Cortex of kidney (tissue), 1 donor: ENCODE data around the gene EVPLL.
"Not testable (repeated sequence)": the region's sequence is repeated elsewhere in the genome, so short reads cannot be mapped to it uniquely, and the experiment has no call there.

Experiments used
- DNase-seq: peaks from one replicate; lab custom pipeline; 2025; lab: John Stamatoyannopoulos, UW

Gene EVPLL

GRCh38 chr17:18379246-18380146, 1.9 kb downstream of the EVPLL start:
- DNase-seq = no peak

DNA sequence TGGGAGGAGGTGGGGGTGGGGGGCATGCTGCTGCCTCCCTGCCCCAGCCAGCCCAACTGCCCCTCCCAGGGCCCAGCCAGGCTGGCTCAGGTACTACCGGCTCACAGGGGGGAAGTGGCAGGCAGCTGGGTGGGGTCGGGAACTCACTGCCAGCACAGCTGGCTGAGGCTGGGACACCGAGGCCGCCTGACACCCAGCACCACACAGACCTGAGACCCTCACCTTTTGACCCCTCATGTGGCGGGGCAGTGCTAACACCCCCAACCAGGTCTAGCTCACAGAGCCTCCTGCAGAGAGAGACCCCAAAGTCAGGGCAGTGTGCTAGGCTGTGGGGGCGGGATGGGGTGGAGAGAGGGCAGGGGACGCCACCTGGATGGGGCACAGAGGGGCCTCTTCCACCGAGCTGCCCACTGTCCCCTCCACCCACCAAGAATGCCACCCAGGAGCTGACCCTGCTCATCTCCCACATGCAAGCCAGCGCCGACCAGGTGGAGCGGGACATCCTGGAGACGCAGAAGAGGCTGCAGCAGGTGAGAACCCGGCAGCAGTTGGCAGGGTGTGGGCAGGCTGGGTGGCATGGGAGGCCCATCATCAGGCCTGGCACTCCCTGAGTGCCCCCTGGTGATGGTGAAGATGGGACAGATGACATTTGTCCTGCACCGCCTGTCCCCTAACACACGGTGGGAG, 3.0 kb downstream of the EVPLL start:
- DNase-seq = no peak

DNA sequence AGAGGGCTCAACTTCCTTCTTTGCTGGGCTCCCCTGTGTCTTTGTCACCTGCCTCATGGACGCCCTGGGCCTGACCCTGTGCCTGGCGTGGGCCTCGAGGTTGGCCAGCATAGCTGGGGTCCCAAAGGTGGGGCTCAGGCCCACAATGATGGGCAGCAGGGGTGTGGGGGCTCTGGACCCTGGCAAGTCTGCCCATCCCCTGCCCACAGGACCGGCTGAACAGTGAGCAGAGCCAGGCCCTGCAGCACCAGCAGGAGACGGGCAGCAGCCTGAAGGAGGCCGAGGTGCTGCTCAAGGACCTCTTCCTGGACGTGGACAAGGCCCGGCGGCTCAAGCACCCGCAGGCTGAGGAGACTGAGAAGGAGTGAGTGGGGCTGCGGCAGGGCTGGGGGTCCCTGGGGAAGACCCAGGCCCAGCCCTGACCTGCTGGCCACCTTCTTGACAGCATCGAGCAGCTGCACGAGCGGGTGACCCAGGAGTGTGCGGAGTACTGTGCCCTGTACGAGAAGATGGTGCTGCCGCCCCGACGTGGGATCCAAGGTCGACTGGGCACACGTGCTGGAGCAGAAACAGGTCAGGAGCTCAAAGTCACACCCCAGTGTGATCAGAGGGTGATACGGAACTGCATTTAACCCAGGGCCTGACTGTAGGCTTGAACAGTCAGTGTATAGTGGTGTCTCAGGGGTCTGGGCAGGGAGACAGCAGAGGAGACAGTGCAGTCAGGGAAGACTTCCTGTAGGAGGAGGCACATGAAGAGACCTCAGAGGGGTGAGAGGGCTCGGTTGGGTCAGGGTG, 3.8 kb downstream of the EVPLL start:
- DNase-seq = no peak

- DNase-seq = no peak
Measured at GRCh38 chr17:18381953-18382245, 4.3 kb downstream of the EVPLL start.

DNA sequence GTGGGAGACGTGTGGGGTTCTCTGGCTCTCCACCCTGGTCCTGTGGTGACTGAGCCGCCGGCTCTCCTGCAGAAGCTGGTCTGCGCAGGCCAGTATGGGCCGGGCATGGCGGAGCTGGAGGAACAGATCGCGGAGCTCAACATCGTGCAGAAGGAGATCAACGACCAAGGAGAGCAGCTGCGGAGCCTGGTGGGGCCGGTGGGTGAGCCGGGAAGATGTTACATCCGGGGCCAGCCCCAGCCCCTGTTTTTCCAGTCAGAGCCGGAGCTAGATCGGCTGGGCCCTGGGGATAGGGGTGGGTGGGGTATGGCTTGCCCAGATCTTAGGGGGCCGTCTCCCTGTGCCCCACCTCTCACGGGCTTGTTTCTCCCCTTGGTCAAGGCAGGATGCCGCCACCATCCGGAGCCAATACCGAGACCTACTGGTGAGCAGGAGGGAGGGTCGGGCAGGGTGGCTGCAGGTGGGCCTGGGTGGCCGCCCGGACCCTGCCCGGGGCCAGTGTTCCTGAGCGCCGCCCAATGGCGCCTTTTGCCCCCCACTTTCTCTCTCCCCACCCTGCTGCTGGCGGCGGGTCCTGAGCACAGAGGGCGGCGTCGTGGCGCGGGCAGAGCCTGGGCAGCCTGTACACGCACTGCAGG, 5.0 kb downstream of the EVPLL start:
- DNase-seq = no peak

DNA sequence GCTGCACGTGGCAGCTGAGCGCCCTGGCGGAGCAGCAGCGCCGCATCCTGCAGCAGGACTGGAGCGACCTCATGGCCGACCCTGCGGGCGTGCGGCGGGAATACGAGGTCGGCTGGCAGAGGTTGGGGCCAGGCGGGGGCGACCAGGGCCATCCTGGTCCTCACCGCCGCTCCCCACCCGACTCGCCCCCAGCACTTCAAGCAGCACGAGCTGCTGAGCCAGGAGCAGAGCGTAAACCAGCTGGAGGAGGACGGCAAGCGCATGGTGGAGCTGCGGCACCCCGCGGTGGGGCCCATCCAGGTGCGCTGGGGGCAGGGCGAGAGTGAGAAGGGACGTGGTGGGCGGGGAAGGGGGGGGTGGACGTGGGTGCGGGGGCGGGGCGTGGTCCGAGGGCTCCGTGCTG, 5.5 kb downstream of the EVPLL start:
- DNase-seq = not testable (repeated sequence)

DNA sequence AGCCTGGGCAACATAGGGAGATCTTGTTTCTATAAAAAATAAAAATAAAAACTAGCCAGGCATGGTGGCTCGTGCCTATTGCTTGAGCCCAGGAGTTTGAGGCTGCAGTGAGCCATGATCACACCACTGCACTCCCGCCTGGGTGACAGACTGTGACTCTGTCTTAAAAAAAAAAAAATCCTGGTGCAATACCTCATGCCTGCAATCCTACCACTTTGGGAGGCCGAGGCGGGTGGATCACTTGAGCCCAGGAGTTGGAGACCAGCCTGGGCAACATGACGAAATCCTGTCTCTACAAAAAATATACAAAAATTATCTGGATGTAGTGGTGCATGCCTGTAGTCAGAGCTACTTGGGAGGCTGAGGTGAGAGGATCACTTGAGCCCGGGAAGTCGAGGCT, 6.7 kb downstream of the EVPLL start:
- not testable (repeated sequence) for DNase-seq

- not testable (repeated sequence) for DNase-seq
Measured at GRCh38 chr17:18387583-18387982, 10.0 kb downstream of the EVPLL start.

DNA sequence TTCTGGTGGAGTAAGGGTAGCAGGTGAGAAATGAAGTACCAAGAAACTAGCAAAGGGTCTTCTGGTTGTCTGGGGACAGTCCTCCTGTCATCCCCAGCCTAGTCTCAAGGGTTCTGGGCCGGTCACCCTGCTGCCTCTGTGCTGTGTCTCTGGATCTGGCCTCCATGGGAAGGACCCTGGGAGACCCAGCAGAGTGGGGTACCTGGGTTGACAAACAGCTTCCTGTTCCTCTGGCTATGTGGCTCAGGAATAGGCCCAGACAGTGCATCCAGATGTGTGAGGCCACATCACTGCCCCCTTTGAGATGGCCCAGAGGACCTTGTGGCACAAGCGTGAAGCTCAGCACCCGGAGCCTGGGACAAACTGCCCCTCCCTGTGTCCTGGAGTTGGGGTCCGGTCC, 10.7 kb downstream of the EVPLL start:
- not testable (repeated sequence) for DNase-seq

DNA sequence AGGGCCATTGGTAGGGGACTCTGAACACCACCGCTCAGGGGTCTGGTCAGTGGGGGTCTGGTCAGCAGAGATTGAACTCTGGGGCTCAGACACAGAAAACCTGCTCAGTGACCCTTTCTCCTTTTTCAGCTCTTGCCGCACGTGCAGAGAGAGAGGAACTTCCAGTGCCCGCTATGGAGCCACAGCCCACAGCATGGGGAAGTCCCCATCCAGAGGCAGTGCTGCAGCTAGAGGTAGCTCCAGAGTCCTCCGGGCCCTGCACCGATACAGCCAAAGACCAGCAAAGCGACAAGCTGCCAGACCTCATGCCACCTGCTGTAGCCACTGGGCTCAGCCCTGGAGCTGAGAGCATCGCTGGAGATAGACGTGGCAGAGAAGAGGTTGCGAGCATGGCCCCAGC, 11.2 kb downstream of the EVPLL start:
- DNase-seq = not testable (repeated sequence)

DNA sequence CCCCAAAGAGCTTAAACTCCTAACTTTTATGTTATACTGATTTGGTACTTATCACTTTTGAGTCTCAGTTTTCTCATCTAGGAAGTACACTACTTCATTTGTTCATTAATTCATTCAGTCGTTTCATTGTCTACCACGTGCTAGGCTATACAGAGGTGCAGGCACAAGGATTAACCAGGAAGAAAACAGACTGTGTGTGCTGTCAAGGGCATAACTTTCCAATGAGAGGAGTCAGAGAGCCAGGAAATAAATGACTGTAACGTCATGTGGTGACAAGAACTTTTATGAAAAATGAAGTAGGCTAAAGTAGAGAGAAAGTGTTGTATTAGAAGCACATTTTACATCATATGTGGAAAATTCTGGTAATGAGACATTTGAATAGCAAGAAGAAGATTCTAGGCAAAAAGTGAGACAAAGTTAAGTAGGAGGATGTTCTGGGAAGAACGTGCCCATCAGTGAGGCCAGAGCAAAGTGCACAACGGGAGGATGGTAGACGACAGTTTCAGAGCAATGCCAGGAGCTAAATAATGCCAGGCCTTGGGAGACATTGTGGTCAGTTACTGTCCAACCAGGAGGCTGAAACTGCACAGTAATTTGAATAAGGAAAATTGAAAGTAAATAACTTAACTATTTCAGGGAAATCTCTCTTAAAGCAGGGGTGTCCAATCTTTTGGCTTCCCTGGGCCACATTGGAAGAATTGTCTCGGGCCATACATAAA, 24.5 kb downstream of the EVPLL start:
- DNase-seq = not testable (repeated sequence)

DNA sequence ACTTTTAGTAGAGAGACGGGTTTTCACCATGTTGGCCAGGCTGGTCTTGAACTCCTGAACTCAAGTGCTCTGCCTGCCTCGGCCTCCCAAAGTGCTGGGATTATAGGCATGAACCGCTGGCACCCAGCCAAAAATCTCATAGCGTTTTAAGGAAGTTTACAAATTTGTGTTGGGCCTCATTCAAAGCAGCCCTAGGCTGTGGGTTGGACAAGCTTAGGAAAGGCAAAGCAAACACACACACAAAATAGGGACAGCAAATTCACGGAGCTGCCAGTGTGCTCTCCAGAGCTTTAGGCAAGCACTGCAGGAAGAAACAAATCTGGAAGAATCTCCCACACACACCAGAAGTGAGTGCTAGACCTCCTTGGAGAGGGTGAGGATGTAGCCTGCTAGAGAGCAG, 25.6 kb downstream of the EVPLL start:
- DNase-seq = not testable (repeated sequence)

GRCh38 chr17:18403604-18404003, 26.0 kb downstream of the EVPLL start:
- DNase-seq = not testable (repeated sequence)

GRCh38 chr17:18408906-18409305, 31.3 kb downstream of the EVPLL start:
- not testable (repeated sequence) for DNase-seq

DNA sequence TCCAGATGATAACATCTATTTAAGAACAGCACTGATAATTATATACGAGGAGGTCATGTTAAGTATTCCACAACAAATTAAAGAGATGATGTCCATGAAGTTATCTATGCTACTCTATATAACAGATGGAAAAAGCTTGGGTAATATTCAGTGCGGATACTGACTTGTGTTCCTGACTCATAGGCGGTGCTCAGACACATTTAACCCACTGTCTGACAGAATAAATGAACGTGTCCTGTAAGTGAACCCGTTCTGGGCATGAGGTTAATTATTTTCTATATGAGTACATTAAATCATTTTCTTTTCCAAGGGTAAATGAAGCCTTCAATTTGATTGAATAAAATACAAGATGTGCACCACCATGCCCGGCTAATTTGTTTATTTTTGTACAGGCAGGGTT, 31.7 kb downstream of the EVPLL start:
- DNase-seq = not testable (repeated sequence)

DNA sequence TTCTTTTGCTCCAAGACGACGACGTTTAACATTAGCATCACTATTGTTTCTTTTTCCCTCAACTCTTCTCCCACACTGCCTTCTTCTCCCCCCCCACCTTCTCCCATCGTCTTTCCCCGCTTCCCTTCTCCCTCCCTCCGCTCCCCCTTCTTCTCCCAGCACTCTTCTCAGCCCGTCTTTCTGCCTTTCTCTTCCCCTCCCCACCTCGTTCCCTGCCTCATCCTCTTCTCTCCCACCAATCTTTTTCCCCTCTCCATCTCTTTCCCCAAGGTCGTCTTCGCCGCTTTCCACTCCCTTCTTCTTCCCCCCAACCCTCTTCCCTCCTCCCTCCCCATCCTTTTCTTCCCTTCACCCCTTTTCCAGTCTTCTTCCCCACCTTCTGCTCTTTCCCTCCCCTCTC, 33.2 kb downstream of the EVPLL start:
- not testable (repeated sequence) for DNase-seq

- not testable (repeated sequence) for DNase-seq
Measured at GRCh38 chr17:18411377-18411864, 33.8 kb downstream of the EVPLL start.

DNA sequence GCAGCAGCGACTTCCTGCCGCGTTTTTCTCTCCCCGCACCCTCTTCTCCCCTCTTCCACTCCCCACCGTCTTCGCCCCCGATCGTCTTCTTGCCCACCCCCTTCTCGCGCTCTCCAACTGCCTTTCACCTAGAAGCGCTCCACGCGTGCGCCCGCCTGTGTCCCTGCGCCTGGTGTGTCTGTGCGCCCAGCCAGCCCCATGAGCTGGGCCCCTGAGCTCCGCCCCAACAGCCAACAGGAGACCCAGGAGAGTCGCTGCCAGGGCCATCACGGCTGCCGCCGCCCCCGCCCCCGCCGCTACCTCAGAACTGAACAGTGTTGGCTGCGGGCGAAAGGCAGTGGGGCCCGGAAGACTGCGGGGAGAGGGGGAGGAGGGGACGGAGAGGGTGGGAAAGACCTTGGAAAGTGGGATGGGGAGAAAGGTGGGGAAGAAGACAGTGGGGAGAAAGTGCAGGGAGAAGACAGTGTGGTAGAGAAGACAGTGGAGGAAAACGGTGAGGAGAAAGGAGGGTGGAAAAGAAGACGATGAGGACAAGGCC, 34.5 kb downstream of the EVPLL start:
- not testable (repeated sequence) for DNase-seq

DNA sequence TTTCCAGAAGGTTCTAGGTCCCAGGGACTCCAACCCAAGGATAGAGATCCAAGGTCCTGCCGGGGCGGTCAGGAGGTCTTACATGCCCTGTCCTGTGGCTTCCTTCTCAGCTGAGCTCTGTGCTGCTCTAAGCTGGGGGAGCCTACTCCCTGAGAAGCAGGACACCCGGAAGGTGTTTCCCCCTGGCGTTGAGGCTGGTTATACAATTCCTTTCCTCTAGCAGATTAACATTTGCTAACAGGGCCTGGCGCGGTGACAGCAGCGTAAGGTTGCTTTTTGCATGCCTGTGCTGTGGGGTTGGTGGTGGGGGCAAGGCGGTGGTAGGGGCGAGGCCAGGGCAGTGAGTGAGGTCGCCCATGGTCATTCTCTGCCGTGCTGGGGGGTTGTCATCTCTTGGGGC, 43.9 kb downstream of the EVPLL start:
- not testable (repeated sequence) for DNase-seq

DNA sequence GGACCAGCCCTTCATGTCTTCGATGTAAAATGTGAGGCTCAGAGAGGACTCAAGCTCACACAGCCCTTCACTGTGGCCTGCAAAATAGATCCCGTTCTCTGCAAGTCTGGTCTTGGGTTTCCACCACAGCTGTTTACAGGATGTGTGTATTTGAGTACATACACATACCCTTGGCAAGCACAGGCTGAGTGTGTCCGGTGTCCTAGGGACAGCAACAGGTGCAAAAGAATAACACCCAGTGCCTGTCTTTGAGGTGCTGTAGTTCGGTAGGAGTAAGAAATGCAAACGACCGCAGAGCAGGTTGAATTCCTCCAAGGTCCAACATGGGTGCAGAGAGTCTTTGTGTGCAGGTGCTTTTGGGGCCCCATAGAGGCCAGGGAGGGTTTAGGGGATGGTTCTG, 44.9 kb downstream of the EVPLL start:
- DNase-seq = not testable (repeated sequence)

DNA sequence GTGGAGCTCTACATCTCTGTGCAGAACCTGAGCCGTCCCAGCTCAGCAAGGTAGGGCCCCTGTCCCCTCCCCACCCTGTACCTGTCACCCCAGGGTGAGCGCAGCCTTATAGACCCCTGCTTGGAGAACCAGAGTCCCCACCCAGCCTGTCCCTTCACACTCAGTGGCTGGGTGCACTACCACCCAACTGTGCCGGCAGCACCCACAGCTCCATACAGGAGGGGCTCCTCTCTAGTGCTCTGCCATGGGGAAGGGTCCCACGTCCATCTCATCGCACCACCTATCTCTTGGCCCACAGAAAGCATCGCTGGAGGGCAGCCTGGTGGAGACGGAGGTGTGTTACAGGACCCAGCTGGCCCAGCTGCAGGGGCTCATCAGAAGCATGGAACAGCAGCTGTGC, 45.4 kb downstream of the EVPLL start:
- DNase-seq = not testable (repeated sequence)
